ENCODE measurements around the gene PLCB3. TPM values are rescaled to one million over a fixed set of nuclear protein-coding genes. Genes with fewer than 3 reads are reported as not detected.

The PLCB3 gene
- total and polyA plus RNA-seq, 12 donors: 5.0 to 89.5 (median 41.2) TPM

DNA sequence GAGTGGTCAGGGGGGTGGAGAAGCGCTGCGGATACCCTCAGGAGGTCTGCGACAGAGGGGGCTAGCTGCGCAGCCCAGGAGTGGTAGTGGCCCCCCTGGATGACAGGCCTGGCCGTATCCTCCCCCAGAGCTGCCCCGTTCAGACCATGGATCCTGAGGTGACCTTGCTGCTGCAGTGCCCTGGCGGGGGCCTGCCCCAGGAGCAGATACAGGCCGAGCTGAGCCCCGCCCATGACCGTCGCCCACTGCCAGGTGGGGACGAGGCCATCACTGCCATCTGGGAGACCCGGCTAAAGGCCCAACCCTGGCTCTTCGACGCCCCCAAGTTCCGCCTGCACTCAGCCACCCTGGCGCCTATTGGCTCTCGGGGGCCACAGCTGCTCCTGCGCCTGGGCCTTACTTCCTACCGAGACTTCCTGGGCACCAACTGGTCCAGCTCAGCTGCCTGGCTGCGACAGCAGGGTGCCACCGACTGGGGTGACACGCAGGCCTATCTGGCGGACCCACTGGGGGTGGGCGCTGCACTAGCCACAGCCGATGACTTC is 24.8 kb upstream of the PLCB3 start:
- DNase-seq: peak; percentile 53 to 79 (median 64)
- no peak for TF ChIP-seq CTCF (IDR thresholded peaks at IDR 0.05)
- TF ChIP-seq POLR2A (IDR thresholded peaks at IDR 0.05): no peak
- Histone ChIP-seq H3K27me3 (no peaks in the 10 kb centered on the region), H3K36me3 (replicated peaks in 1 of 2) (peaks cover 0 to 9% of the 10 kb centered on the region in 2 donors), H3K27ac (peak overlapping the region; percentile 66 to 92 (median 83)), H3K4me3 (peak overlapping the region; percentile 53 to 84 (median 69)), H3K4me1 (replicated peaks in 1 of 2) (peaks cover 16 to 45% of the 10 kb centered on the region in 2 donors), H3K9me3 (replicated peaks in 1 of 3) (no peaks in the 10 kb centered on the region)
- intact Hi-C loops (cut with DNase I): no loop called here
- 9 to 15% methylated on average over 26 of the region's 26 CpGs; no CpG with 5 or more reads in 2 of the 4 donors for WGBS, 4 donors

- intact Hi-C loops (cut with DNase I): no loop called here
- TF ChIP-seq CTCF (IDR thresholded peaks at IDR 0.05): no peak
- no peak for TF ChIP-seq POLR2A (IDR thresholded peaks at IDR 0.05)
These were observed 23.8 kb upstream of the PLCB3 start for GRCh38 chr11:64227405-64227956.

GRCh38 chr11:64229090-64229743 is 22.1 kb upstream of the PLCB3 start:
- Histone ChIP-seq H3K27ac (peak overlapping the region in 3 of 5 donors; percentile 91 to 96 (median 94)), H3K27me3 (no peaks in the 10 kb centered on the region), H3K4me1 (replicated peaks in 1 of 2) (peaks cover 16 to 56% of the 10 kb centered on the region in 2 donors), H3K4me3 (no peak overlapping the region), H3K9me3 (replicated peaks in 1 of 3) (no peaks in the 10 kb centered on the region), H3K36me3 (replicated peaks in 1 of 2) (no peaks in the 10 kb centered on the region)
- peak in 4 of 7 donors; percentile 26 to 58 (median 37) for DNase-seq
- WGBS, 4 donors: 77 to 91% (median 88%) methylated on average over 6 to 12 of the region's 12 CpGs
- TF ChIP-seq POLR2A (IDR thresholded peaks at IDR 0.05): no peak
- TF ChIP-seq CTCF (IDR thresholded peaks at IDR 0.05): no peak
- intact Hi-C loops (cut with DNase I): no loop called here

More at GRCh38 chr11:64227405-64227956, 23.8 kb upstream of the PLCB3 start:
- H3K9me3 ChIP-seq (replicated peaks in 1 of 3): no peaks in the 10 kb centered on the region
- peak overlapping the region in 1 of 4 donors; percentile 84 for H3K4me3 ChIP-seq
- WGBS, 4 donors: 81 to 90% (median 85%) methylated on average over 3 of the region's 3 CpGs
- peaks cover 16 to 48% of the 10 kb centered on the region in 2 donors for H3K4me1 ChIP-seq (replicated peaks in 1 of 2)
- H3K36me3 ChIP-seq (replicated peaks in 1 of 2): peaks cover 0 to 9% of the 10 kb centered on the region in 2 donors
- peak overlapping the region in 3 of 5 donors; percentile 83 to 92 (median 86) for H3K27ac ChIP-seq
- no peak for DNase-seq
- no peaks in the 10 kb centered on the region for H3K27me3 ChIP-seq

DNA sequence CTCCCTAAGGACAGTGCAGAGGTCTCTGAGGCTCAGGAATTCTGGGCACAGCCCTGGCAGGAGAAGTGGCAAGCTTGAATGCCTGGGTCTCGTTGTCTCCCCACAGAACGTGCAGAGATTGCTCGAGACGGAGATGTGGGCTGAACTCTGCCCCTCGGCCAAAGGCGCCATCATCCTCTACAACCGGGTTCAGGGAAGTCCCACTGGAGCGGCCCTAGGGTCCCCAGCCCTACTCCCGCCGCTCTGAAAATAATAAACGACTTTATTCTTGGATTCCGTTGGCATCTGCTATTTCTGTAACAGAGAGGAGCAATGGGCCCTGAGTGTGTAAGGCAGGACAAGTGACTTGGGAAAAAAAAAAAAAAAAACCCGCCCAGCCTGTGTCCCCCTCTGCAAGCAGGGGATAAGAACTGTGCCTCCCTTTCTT is 21.6 kb upstream of the PLCB3 start:
- Histone ChIP-seq H3K36me3 (replicated peaks in 1 of 2) (no peaks in the 10 kb centered on the region), H3K27ac (peak overlapping the region in 4 of 5 donors; percentile 79 to 96 (median 92)), H3K27me3 (no peaks in the 10 kb centered on the region), H3K9me3 (replicated peaks in 1 of 3) (no peaks in the 10 kb centered on the region), H3K4me1 (replicated peaks in 1 of 2) (peaks cover 16 to 53% of the 10 kb centered on the region in 2 donors), H3K4me3 (peak overlapping the region in 2 of 4 donors; percentile 70 to 81)
- no peak for TF ChIP-seq CTCF (IDR thresholded peaks at IDR 0.05)
- no peak for TF ChIP-seq POLR2A (IDR thresholded peaks at IDR 0.05)
- peak in 3 of 7 donors; percentile 35 to 59 (median 56) for DNase-seq
- 31 to 41% (median 38%) methylated on average over 9 to 13 of the region's 13 CpGs for WGBS, 4 donors
- intact Hi-C loops (cut with DNase I): no loop called here
